Heart right ventricle (tissue), 16 donors: ENCODE data around the gene CD8B. TPM values are rescaled to one million over a fixed set of nuclear protein-coding genes. Genes with fewer than 3 reads are reported as not detected.

Experiments
- ATAC-seq, 8 donors: fragments of 200-7000 bp; cut with Tn5 transposase; one replicate each; pipeline ENCODE4 v1.9.1; 2020; ENCODE audit warnings: mild to moderate bottlenecking in 8 of 8, moderate library complexity in 8 of 8, moderate number of reproducible peaks in 1 of 8
- DNase-seq, 2 donors: peaks; one replicate each; pipeline ENCODE4 v3.0.0-alpha.2; 2020
- H3K27ac ChIP-seq, 10 donors: fragments of 200-600 bp; sonication (generic) in 2 of 10; one replicate each; pipeline versions ENCODE4 v1.5.0 to v1.8.0; 2020 to 2022; ENCODE audit warnings: mild to moderate bottlenecking in 3 of 10
- H3K27me3 ChIP-seq, 7 donors: fragments of 200-600 bp; one replicate each; pipeline ENCODE4 v1.8.0; 2021 to 2022; ENCODE audit warnings: mild to moderate bottlenecking in 2 of 7
- H3K36me3 ChIP-seq, 9 donors: fragments of 200-600 bp; sonication (generic) in 1 of 9; one replicate each; pipeline versions ENCODE4 v1.5.0 to v1.8.0; 2020 to 2022; ENCODE audit warnings: mild to moderate bottlenecking in 2 of 9
- H3K4me1 ChIP-seq, 9 donors: fragments of 200-600 bp; sonication (generic) in 1 of 9; one replicate each; pipeline versions ENCODE4 v1.5.0 to v1.8.0; 2020 to 2022; ENCODE audit warnings: mild to moderate bottlenecking in 4 of 9
- H3K4me3 ChIP-seq, 10 donors: fragments of 200-600 bp; sonication (generic) in 2 of 10; one replicate each; pipeline versions ENCODE4 v1.5.0 to v1.8.0; 2020 to 2022; ENCODE audit warnings: mild to moderate bottlenecking in 7 of 10, moderate library complexity in 2 of 10
- H3K9me3 ChIP-seq, 11 donors: fragments of 200-600 bp in 10 of 11; sonication (generic) in 2 of 11; one replicate each; pipeline versions ENCODE4 v1.5.0 to v1.8.0; 2013 to 2022; ENCODE audit warnings: mild to moderate bottlenecking in 2 of 11, control low read depth in 1 of 11, moderate library complexity in 1 of 11
- CTCF ChIP-seq, 9 donors: fragments of 200-600 bp; sonication (generic) in 2 of 9; IDR thresholded peaks; one replicate each; pipeline versions ENCODE4 v1.5.0 to v1.8.0; 2021 to 2022; ENCODE audit warnings: antibody characterized with exemption in 9 of 9, mild to moderate bottlenecking in 5 of 9, moderate library complexity in 1 of 9
- WGBS, 2 donors: extraction: QIAGEN DNeasy Blood & Tissue Kit; methylation state at CpG; one replicate each; pipeline ENCODE4 v1.1.7; 2013; ENCODE audit warnings: inconsistent platforms in 1 of 2; 5-methylcytosine and 5-hydroxymethylcytosine counted together
- intact Hi-C, 10 donors: fragments of 100-400 bp; cut with DNase I; formaldehyde crosslinking; loops; one replicate each; pipeline versions ENCODE4 v1.11.1 to v1.14.2; 2022
- polyA plus RNA-seq, 2 donors: library from polyadenylated mRNA; stranded (reverse); fragments of 200-250 nt; gene quantifications; one replicate each; pipeline ENCODE4 v1.2.3, GENCODE V29; 2013
- total RNA-seq, 10 donors: library from RNA; stranded (reverse); fragmentation: NEBNext Ultra II Directional in 3 of 10; extraction: Animal tissue kit (Norgen Biotek cat#: 25700) in 3 of 10; gene quantifications; one replicate each; pipeline versions ENCODE4 v1.2.1 to v1.2.4, GENCODE V29; 2021 to 2023
- donor health status: Arrhythmogenic right ventricular cardiomyopathy.
- donor health status: ischemic (EF 13 %, LVEDD 7.1; RV severe dilation, severe dysfunction).
- donor health status: healthy with polysubstance abuse.
- donor health status: DM: no; HTN: yes; CAD: no.
- donor health status: DM: no; HTN: no; CAD: no.
- donor health status: ischemic (EF 25% LVEDD 6.9; RV normal size, moderate dysfunction).
- donor health status: ischemic (EF 25% LVEDD 5.7; RV mildly dilated, moderate dysfunction).
- donor health status: healthy.
- donor health status: DM: yes; HTN: yes; CAD: no.
- donor health status: Ischemic cardiomyopathy.
- donor health status: ischemic (EF 35%, LVEDD 5.7; RV mildly dilated, moderate dysfunction).
- donor health status: nonischemic (EF 11% LVEDD 7.7; RV severe dilation, severe dysfunction).
- donor health status: DM: yes; HTN: yes; CAD: no.
- donor health status: PGD.
- donor health status: ischemic (EF 29% LVEDD 5.4; RV normal size, mild dysfunction).
- donor health status: nonischemic (EF 23%, LVEDD 6.1; RV moderate dilation, normal function).

CD8B gene
- total and polyA plus RNA-seq, 12 donors = 0.28 to 5.2 (median 0.50) TPM; not detected in 8

DNA sequence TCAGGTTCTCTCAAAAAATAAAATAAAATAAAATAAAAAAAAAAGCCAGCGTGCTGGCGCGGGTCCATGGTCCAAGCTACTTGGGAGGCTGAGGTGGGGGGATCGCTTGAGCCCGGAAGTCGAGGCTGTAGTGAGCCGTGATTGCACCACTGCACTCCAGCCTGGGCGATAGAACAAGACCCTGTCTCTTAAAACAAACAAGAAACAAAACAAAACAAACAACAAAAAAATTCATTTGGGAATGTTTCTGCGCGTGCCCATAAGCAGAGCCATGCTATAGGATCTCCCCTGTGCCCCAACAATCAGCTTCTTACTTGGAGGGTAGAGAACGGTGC, 54.6 kb downstream of the CD8B start:
- peak overlapping the region; percentile 26 to 56 (median 52) for H3K4me3 ChIP-seq
- WGBS, 2 donors = 39 to 40% methylated on average over 11 of the region's 11 CpGs
- no peaks in the 10 kb centered on the region for H3K9me3 ChIP-seq
- peak overlapping the region in 1 of 10 donors; percentile 67 for H3K27ac ChIP-seq
- DNase-seq (no peak), ATAC-seq (no peak)
- TF ChIP-seq CTCF (IDR thresholded peaks at IDR 0.05) = no peak
- intact Hi-C loops = loop anchor here in 1 of 10 donors (5.0 kb wide), 1 partner anchor 40 kb away; no protein-coding TSS in a partner anchor
- no peaks in the 10 kb centered on the region for H3K36me3 ChIP-seq
- peaks cover 2 to 30% (median 19%) of the 10 kb centered on the region in 9 donors for H3K4me1 ChIP-seq
- H3K27me3 ChIP-seq = peaks cover 0 to 46% (median 34%) of the 10 kb centered on the region in 7 donors

DNA sequence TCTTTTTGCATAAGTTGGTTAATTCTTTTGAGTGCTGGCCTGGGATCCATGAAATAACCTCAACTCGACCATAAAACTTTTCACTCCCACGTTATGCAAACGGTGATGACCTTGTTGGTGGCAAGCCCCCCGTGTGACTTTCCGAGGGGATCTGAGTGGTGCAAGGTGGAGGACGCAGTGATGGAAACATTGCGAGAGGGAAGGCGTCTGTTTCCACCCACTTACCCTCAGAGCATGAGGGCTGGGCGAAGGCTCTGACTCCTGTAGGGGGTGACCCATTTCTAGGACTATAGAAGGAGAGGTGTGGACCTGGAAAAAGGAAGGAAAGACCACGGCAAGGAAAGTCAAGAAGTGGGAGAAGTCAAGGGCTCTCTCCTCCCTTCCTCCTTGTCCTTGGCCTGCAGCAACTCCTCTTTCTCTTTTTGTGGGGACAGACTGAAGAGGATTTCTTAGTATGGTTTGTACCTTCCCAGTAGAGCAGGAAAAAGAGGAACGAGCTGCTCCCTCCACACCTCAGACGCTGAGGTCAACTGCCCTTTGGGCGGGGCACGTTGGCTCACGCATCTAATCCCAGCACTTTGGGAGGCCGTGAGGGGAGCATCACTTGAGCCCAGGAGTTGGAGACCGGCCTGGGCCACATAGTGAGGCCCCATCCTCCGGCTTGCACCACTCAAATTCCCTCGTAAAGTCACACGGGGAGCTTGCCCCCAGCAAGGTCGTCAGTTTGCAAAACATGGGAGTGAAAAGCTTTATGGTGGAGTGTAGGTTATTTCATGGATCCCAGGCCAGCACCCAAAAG, 55.4 kb downstream of the CD8B start:
- H3K4me1 ChIP-seq = peaks cover 2 to 30% (median 19%) of the 10 kb centered on the region in 9 donors
- peaks cover 0 to 43% (median 26%) of the 10 kb centered on the region in 7 donors for H3K27me3 ChIP-seq
- no peak overlapping the region for H3K4me3 ChIP-seq
- no peaks in the 10 kb centered on the region for H3K36me3 ChIP-seq
- intact Hi-C loops = loop anchor here in 1 of 10 donors (5.0 kb wide), 1 partner anchor 39 kb away; no protein-coding TSS in a partner anchor
- DNase-seq = no peak
- TF ChIP-seq CTCF (IDR thresholded peaks at IDR 0.05) = no peak
- H3K9me3 ChIP-seq = no peaks in the 10 kb centered on the region
- 85 to 87% methylated on average over 21 of the region's 21 CpGs for WGBS, 2 donors
- no peak for ATAC-seq
- peak overlapping the region in 1 of 10 donors; percentile 7 for H3K27ac ChIP-seq

GRCh38 chr2:86800856-86801567, 60.7 kb downstream of the CD8B start:
- H3K27me3 ChIP-seq = no peaks in the 10 kb centered on the region
- no peak overlapping the region for H3K4me3 ChIP-seq
- H3K36me3 ChIP-seq = no peaks in the 10 kb centered on the region
- intact Hi-C loops = no loop called here
- WGBS, 2 donors = 78 to 85% methylated on average over 2 of the region's 2 CpGs
- DNase-seq = no peak
- H3K9me3 ChIP-seq = peaks cover 0 to 17% (median 13%) of the 10 kb centered on the region in 11 donors
- H3K27ac ChIP-seq = no peak overlapping the region
- no peak for TF ChIP-seq CTCF (IDR thresholded peaks at IDR 0.05)
- H3K4me1 ChIP-seq = no peaks in the 10 kb centered on the region
- no peak for ATAC-seq

DNA sequence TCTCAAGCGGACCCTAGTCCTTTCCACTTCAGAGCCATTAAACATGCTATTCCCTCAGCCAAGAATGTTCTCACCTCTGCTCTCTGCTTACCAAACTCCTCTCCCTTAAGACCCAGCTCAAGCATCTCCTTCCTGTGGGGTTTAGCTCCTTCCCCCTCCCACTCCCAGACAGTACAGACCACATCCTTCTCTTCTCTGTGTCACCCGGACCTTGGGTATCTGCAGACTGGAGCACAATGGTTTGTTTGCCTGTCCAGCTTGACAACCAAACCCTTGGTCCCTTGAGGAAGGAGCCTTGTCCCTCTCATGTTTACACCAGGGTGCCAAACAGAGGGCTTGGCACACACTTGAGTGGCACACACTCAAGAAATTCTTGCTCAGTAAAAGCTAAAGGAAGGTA, 66.8 kb downstream of the CD8B start:
- peaks cover 5 to 58% (median 49%) of the 10 kb centered on the region in 7 donors for H3K27me3 ChIP-seq
- peaks cover 0 to 26% (median 14%) of the 10 kb centered on the region in 11 donors for H3K9me3 ChIP-seq
- TF ChIP-seq CTCF (IDR thresholded peaks at IDR 0.05) = no peak
- H3K4me1 ChIP-seq = peaks cover 0 to 19% (median 18%) of the 10 kb centered on the region in 9 donors
- intact Hi-C loops = no loop called here
- H3K4me3 ChIP-seq = no peak overlapping the region
- DNase-seq (no peak), ATAC-seq (no peak)
- H3K27ac ChIP-seq = no peak overlapping the region
- WGBS, 2 donors = 78 to 94% methylated on average over 2 of the region's 2 CpGs
- no peaks in the 10 kb centered on the region for H3K36me3 ChIP-seq
